HFFc6 (cell line): Measurements from ENCODE around the gene RNASEH2B. TPM values are rescaled to one million over a fixed set of nuclear protein-coding genes. Genes with fewer than 3 reads are reported as not detected.

Experiments
- DNase-seq: peaks from one replicate; pipeline ENCODE4 v3.0.0-alpha.2; 2018
- H3K27ac Mint-ChIP-seq: 2 replicates; pipeline ENCODE4 v1.8.0; 2020; ENCODE audit warnings: mild to moderate bottlenecking, mixed read lengths
- H3K27me3 Mint-ChIP-seq: 2 replicates; pipeline ENCODE4 v1.8.0; 2021; ENCODE audit warnings: mild to moderate bottlenecking, moderate library complexity, mixed read lengths; ENCODE audit not compliant: insufficient read depth
- H3K36me3 Mint-ChIP-seq: 2 replicates; pipeline ENCODE4 v1.8.0; 2021; ENCODE audit warnings: low read depth, mixed read lengths
- H3K4me1 Mint-ChIP-seq: 2 replicates; pipeline ENCODE4 v1.8.0; 2020; ENCODE audit warnings: low read depth, mixed read lengths
- H3K4me3 Mint-ChIP-seq: 2 replicates; pipeline ENCODE4 v1.8.0; 2020; ENCODE audit warnings: mild to moderate bottlenecking, moderate library complexity, mixed read lengths
- H3K9me3 Mint-ChIP-seq: 2 replicates; pipeline ENCODE4 v1.8.0; 2020; ENCODE audit warnings: mild to moderate bottlenecking, mixed read lengths
- total RNA-seq, 6 experiments: library from RNA; stranded (reverse); fragmentation: NEBNext Ultra II Directional; extraction: Animal tissue kit (Norgen Biotek cat#: 25700); gene quantifications; 2 replicates in 1 of 6; 3 replicates in 5 of 6; pipeline ENCODE4 v1.2.3, GENCODE V29; 2021
- TF ChIP-seq, protein P1 (sequence below): fragments of 200-600 bp; sonication (generic); IDR thresholded peaks from 2 replicates; pipeline ENCODE4 v1.5.0; 2021; ENCODE audit warnings: antibody characterized with exemption, mild to moderate bottlenecking

Gene RNASEH2B
- total RNA-seq, 6 experiments from 2014 or later: 12.4 to 20.7 (median 17.4) TPM

DNA sequence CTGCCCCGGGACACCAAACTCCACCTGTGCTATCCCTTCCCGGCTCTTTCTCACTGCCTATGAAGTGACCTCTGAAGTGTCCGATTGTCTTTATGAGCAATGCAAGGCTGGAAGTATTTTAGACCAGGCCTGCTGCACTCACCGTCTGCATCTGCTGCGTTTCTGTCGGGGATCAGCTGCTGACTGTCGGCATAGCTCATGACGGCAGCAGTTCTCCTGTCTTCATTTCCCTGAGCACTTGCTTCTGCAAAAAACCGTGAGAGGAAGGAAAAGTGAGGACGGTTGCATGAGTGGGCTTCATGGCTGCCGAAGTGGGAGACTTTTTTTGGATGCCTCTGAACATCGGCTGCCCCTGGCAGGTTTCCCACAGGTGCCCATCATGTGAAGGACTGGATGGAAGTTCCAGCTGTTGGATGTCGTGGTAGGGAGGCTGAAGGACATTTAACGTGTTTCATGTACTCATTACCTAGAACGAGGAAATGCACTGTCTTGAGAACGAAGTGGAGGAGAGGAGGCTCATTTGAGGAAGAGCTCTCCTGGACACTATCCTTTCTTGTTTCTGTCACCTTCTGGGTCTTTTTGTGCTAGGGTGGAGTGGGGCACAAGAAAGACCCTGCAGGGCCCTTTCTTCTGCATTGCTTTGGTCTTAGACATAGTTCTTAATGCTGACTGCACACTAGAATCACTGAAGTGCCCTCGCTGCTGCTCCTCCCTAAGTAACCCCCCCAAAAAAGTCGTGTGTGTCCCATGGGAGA is 94.7 kb downstream of the RNASEH2B start:
- peaks cover 41% of the 10 kb centered on the region for H3K27me3 Mint-ChIP-seq
- H3K9me3 Mint-ChIP-seq: no peaks in the 10 kb centered on the region
- peaks cover 9% of the 10 kb centered on the region; the same call in 1 of the 2 replicates for H3K4me1 Mint-ChIP-seq
- TF ChIP-seq, protein P1, sequence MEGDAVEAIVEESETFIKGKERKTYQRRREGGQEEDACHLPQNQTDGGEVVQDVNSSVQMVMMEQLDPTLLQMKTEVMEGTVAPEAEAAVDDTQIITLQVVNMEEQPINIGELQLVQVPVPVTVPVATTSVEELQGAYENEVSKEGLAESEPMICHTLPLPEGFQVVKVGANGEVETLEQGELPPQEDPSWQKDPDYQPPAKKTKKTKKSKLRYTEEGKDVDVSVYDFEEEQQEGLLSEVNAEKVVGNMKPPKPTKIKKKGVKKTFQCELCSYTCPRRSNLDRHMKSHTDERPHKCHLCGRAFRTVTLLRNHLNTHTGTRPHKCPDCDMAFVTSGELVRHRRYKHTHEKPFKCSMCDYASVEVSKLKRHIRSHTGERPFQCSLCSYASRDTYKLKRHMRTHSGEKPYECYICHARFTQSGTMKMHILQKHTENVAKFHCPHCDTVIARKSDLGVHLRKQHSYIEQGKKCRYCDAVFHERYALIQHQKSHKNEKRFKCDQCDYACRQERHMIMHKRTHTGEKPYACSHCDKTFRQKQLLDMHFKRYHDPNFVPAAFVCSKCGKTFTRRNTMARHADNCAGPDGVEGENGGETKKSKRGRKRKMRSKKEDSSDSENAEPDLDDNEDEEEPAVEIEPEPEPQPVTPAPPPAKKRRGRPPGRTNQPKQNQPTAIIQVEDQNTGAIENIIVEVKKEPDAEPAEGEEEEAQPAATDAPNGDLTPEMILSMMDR: no peak
- no peak for DNase-seq
- no peak overlapping the region for H3K4me3 Mint-ChIP-seq
- H3K27ac Mint-ChIP-seq: no peak overlapping the region
- no peaks in the 10 kb centered on the region for H3K36me3 Mint-ChIP-seq

DNA sequence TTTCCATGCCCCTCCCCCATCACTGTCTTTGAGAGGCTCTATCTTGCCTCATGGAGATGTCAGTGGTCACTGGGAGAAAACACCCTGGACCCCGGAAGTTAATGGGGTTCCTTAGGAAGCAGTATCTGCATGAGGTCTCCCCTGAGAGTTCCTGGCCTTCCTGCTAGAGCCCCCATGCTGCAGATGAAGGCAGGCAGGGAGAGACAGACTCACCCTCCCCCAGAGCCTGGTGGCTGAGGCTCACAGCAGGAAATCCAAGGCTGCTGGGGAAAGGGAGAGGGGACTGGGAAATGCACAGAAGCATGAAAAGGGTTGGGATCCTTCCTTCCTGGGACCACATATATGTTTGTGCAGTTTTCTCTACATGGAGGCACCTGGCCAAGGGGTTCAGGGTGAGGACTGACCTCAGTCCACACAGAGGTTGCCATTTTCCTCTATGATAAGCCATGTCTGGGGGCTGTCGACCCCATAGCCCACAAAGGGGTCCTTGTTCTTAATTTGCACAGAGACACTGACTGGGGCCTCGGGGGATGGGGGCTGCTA is 95.4 kb downstream of the RNASEH2B start:
- TF ChIP-seq, protein P1: no peak
- no peak overlapping the region for H3K27ac Mint-ChIP-seq
- H3K27me3 Mint-ChIP-seq: peaks cover 41% of the 10 kb centered on the region
- DNase-seq: no peak
- no peaks in the 10 kb centered on the region for H3K9me3 Mint-ChIP-seq
- peaks cover 8% of the 10 kb centered on the region; the same call in 1 of the 2 replicates for H3K4me1 Mint-ChIP-seq
- H3K4me3 Mint-ChIP-seq: no peak overlapping the region
- no peaks in the 10 kb centered on the region for H3K36me3 Mint-ChIP-seq

DNA sequence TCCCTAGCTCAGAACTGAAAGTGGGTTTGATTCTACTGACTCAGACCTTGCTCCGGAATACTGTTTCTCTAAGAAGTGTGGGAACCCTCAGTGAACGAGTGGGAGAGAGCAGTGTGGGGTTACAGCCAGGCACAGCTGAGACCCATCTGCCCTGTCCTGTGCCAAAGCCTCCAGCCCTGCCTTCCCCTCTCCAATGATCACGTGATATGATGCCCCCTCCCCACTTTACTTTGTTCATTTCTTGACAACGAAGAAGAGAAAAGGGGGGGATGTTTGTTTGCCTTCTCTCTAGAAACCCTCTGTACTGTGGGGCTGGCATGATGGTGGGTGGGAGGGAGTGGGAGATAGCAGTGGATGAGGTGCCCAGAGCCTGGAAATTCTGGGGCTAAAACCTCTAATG is 96.0 kb downstream of the RNASEH2B start:
- TF ChIP-seq, protein P1: no peak
- Mint-ChIP-seq H3K4me3 (no peak overlapping the region), H3K9me3 (no peaks in the 10 kb centered on the region), H3K27me3 (peaks cover 41% of the 10 kb centered on the region), H3K27ac (no peak overlapping the region), H3K36me3 (no peaks in the 10 kb centered on the region), H3K4me1 (peaks cover 2% of the 10 kb centered on the region; the same call in 1 of the 2 replicates)
- no peak for DNase-seq

Other genes starting within 250 kb of the RNASEH2B start
- gene DLEU7, start 66.1 kb upstream of the RNASEH2B start, total RNA-seq: not detected
- gene C13orf42, start 201.5 kb downstream of the RNASEH2B start, total RNA-seq: not detected